Measurements from ENCODE around the gene ACTL6B.

GRCh38 chr7:100649826-100650565, 6.3 kb downstream of the ACTL6B start:
- no peak for TF ChIP-seq CTCF (IDR thresholded peaks at IDR 0.05)
- no peak for TF ChIP-seq YY1 (IDR thresholded peaks at IDR 0.05; ENCODE audit: low read depth)
- TF ChIP-seq REST (IDR thresholded peaks at IDR 0.05; ENCODE audit: low read depth, low read length) = no peak
- no peak for TF ChIP-seq USF1 (IDR thresholded peaks at IDR 0.05; ENCODE audit: borderline replicate concordance, low read depth)
- TF ChIP-seq NRF1 (IDR thresholded peaks at IDR 0.05; ENCODE audit: low read depth, low read length) = no peak
- TF ChIP-seq RAD21 (IDR thresholded peaks at IDR 0.05; ENCODE audit: low read length) = no peak
- TF ChIP-seq POLR2AphosphoS5 (IDR thresholded peaks at IDR 0.05; ENCODE audit: low read depth, low read length) = no peak
- no peak for TF ChIP-seq MAX (IDR thresholded peaks at IDR 0.05; ENCODE audit: low read depth)
- TF ChIP-seq EP300 (IDR thresholded peaks at IDR 0.05; ENCODE audit: borderline replicate concordance in 1 of 2, low read depth in 1 of 2, low read length in 1 of 2) = no peak
- no peak for TF ChIP-seq RFX5 (IDR thresholded peaks at IDR 0.05; ENCODE audit: low read length)
- TF ChIP-seq RXRA (IDR thresholded peaks at IDR 0.05; ENCODE audit: borderline replicate concordance, low read depth) = no peak
- no peak for TF ChIP-seq MEF2A (IDR thresholded peaks at IDR 0.05; ENCODE audit: borderline replicate concordance, low read depth)
- no peak for TF ChIP-seq FOXM1 (IDR thresholded peaks at IDR 0.05; ENCODE audit: low read depth)
- no peak for TF ChIP-seq EZH2phosphoT487 (IDR thresholded peaks at IDR 0.05; ENCODE audit: borderline replicate concordance, low read depth)
